Germinal center (tissue), 1 donor: ENCODE data around the gene REG1A.

Experiments
- DNase-seq: peaks from one replicate; pipeline ENCODE4 v3.0.0; 2012; ENCODE audit warnings: mixed read lengths, low spot score

Gene REG1A, protein sequence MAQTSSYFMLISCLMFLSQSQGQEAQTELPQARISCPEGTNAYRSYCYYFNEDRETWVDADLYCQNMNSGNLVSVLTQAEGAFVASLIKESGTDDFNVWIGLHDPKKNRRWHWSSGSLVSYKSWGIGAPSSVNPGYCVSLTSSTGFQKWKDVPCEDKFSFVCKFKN

DNA sequence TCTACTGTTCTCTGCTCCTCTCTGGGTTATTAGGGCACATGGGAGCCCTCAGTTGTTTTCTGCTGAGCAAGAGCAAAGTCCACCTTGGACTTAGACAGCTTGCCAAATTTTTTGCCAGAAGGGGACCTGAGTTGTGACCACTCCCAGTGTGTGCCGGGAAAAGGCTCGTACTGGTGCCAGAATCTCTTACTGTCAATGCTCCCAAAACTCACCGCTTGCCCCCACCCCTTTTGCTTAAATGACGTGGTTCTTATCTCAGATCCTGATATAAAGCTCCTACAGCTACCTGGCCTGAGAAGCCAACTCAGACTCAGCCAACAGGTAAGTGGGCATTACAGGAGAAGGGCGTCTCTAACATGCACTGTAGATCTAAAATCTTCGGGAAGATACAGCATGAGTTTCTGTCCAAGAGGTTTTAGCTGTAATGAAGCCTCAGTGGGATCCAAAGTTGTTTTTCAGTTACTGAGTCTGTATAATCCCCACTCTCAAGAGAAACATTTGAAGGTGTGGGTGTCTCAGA is at the start of gene REG1A:
REG1A (plus strand) TSS at position 295 of the 520 bp plus-strand sequence. CDS start 374 bp downstream, outside the sequence.
- no peak for DNase-seq

DNA sequence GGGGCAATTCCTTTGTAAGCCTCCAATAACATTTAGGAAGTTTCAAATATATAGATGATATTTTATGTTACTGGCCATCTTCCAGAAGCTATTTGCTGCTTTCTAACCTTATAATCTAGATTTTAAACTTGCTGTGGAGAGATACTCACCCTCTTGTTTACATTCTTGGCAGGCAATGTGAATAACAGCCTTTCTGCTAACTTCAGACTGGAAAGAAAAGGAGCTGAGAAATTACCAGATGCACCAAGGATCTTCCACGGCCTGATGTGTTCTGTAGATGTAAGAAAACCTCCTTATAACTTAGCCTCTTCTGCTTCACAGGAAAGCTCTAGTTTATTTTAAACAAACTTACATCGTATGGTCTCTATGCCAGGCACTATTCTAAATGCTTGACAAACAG is 49.2 kb upstream of the REG1A start:
- DNase-seq, result no peak

DNA sequence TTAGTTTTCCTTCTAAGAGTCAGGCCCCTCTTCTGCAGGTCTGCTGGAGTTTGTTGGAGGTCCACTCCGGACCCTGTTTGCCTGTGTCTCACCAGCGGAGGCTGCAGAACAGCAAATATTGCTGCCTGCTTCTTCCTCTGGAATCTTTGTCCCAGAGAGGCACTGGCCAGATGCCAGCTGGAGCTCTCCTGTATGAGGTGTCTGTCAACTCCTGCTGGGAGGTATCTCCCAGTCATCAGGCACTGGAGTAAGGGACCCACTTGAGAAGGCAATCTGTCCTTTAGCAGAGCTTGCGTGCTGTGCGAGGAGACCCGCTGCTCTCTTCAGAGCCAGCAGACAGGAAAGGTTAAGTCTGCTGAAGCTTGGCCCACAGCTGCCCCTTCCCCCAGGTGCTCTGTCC is 37.3 kb upstream of the REG1A start:
- DNase-seq, result no peak

DNA sequence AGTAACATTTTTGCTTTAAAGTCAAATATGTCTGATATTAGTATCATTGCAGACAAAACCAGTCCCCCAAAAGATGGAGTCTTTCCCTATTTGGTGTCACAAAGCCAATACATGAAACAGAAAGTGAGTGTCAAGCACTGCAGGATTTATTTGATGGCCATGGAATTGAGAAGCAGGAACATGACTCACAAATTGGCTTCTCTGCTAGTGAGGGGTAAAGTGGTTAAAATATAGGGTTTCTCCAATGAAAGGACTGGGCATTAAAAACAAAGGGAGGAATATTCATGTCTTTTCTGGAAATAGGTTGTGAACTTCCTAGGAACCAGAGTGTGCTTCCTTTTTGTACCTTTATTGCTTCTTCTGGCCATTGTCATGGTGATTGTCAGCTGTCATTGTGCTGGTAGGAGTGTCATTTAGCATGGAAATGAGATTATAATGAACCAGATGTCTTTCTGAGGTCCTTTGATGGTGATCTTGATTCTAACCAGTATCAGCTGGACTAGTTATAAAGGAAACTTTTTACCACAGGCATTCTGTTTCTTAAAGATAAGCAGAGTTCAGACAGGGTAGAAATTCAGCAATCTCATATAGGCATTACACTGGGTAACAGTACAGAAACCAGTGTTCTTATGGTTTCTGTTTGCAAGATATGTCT is 36.6 kb upstream of the REG1A start:
- no peak for DNase-seq

DNA sequence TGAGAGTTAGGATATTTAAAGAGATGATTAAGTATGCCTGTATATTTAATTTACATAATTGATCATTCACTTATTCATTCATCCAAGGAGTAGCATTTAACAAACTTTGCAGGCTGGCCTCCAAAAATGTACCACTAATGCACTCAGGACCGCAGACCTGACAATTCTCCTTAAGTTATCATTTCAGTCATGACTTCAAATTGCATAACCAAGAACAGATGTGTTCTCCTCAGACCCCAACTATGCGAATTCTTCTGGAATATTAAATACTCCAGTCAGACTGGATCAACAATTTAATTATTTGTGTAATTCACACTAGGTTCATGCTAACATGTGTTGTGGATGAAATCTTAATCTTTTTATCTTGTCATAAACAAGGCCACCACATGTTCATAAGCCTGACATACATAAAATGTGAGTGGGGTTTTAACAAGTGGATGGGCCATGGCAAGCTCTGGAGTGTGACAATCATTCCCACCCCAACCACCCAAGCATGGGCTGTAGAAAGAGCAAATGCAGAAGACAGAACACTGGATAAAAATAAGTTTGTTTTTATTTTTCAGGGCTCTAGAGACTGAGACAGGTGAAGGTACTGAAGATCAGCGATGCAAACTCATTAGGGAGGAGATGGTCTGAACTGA is 35.7 kb upstream of the REG1A start:
- DNase-seq, result no peak

DNA sequence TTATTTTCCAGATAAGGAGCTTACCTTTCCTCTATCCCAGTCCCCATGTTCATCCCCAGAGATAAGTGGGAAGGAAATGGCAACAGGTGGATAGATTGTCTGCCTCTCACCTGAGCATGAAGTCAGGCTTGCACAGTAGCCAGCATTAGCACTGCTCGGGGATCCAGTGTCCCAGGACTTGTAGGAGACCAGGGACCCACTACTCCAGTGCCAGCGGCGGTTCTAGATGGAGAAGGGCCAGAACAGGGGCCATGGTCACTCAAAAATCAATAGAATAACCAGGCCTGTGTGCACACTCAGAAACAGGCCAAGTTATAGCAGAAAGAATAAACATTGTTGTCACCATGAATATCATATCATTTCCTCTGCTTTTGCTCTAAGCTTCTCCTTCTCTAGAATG is 34.9 kb upstream of the REG1A start:
- no peak for DNase-seq

DNA sequence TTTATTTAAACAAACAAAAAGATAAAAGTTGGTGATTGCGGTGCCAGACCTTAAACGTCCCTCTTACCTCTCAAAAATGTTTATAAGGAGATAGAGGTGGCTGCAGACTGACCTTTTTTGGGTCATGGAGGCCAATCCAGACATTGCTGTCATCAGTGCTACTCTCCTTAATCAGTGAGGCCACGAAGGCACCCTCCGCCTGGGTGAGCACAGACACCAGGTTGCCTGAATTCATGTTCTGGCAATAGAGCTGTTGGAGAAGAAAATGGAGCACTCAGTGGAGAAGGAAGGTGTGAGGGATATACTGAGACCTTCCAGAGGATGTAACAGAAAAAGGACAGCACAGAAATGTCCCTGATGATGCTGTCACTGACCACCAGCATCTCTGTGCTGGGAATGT is 34.0 kb upstream of the REG1A start:
- no peak for DNase-seq

DNA sequence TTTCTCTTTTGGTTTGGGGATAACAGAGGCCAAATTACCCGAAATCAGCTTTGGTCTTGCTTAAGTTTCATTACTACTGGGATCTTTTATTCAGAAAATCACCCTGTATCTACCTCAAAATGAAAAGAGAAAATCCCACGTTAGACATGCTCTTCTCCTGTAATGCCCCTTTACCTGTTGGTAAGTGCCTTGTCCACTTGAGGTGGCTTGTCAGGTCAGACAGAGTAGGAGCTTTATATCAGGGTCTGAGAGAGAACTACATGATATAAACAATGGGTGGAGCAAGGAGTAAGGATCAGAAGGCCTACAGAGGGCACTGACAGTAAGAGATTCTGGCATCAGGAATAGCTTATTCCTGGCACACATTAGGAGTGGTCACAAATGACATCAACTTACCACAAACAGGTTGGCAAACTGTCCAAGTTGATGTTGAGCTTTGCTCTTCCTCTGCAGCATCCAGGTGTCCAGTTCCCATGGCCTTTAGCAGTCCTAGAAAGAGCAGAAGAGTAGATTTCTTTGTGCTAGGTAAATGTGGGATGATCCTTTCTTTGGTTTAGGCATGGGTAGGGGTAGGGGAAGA is 32.4 kb upstream of the REG1A start, which contains the start of gene REG1B:
REG1B (minus strand) TSS at position 209 of the 580 bp plus-strand sequence. CDS start 381 bp downstream, outside the sequence.
- DNase-seq, result no peak

DNA sequence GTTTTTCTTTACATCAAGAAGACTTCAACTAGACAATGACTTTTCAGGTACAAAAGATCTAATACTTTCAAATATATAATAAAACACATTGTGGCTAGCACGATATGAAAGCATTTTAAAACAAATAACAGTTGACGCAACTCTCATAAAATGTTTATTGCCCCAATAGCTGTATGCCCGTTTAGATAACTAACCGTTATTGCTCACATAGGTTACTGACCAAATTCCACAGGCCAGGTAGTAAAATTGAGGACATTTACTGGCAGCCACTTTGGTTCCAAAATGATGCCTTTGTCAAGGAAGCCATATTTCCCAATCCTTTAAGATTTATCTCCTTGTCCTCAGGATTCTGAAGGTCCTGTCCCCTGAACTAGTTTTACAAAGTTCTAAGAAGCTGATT is 29.6 kb upstream of the REG1A start:
- no peak for DNase-seq

DNA sequence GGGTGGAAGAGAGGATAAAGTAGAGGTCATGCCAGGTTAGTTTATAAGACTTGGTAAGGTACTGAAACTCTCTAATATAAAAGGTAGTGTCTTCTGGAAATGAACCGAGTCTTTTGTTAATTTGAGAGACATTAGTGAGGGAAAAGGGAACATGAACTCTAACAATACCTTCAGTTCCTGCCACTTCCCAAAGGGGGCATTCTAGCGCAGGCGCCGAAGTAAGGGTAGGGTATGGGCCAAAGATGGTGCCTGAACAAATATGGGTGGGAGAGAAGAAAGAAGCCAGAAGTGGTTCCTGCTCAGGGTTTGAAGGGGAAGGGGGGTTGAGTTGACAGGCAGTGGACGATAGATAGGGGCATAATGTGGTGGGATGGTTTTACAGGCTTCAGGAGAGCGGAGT is 22.4 kb upstream of the REG1A start:
- DNase-seq, result no peak

DNA sequence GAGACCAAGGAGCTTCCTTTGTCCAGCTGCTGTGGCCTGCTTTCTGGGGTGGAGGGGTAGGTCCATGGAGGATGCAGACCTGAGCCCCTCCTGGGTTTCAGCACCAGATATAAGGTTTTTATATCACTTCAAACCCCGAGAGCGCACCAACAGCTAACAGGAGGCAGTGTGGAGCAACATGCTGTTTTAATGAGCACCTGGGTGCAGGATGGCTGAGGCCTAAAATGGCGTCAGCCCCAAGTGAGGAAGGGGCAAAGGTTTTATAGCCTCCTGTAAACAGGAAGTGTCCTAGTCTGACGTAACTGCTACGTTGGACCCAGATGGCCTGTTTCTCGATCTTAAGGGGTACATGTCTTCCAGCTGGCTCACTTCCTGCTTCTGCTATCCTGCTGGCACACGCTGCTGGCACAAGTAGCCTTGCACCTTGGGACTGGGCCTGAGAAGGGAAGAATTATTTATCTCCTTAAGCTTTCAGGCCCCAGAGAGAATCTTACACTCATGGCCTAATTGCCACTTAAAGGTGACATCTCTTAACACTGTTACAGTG is 21.1 kb upstream of the REG1A start:
- DNase-seq, result no peak

DNA sequence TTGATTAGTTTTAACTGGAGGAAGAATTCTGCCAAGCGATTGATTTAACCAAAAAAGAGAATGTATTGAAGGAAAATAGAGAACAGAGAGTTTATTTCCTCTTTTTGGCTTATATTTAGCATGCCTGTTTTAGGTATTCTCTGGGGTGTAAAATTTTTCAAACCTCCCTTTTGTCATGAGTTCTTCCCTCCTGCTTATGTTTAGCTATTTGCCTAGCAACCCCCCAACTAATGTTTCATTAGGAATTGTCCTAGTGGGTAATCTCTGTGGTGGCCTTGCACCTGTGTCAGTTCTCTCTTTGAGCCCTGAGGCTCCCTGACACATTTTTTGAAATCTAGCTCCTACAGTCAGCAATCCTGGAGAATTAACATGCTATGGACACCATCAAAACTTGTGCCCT is 20.0 kb upstream of the REG1A start:
- no peak for DNase-seq

DNA sequence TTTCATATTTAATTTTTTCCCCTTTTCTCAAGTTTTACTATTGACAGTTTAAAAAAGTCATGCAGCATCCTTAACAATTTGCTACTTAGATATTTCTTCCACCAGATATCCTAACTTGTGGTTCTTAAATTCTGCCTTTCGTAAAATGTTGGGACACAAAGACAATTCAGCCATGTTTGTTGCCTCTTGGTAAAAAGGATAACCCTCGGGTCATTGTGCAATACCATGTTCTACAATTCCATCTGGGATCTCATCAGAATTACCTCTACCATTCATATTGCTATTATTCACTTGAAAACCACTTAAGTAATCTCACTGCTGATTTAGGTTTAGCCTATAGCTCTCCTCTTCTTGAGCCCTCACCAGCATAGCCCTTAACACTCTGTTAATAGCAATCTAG is 19.3 kb upstream of the REG1A start:
- no peak for DNase-seq

DNA sequence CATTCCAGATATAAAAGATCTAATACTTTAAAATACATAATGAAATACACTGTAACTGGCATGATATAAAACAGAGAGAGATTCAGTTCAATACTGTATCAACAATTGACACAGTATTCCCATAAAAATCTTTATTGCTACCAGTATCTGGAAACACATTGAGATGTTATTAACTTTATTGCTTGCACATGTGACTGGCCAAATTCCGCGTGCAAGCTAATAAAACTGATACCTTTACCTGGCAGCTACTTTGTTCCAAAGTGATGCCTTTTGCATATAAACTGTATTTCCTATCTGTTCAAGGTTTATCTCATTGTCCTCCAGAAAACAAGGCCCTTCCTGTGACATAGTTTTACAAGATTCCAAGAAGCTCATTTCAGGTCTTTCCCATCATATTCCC is 17.1 kb upstream of the REG1A start:
- no peak for DNase-seq

DNA sequence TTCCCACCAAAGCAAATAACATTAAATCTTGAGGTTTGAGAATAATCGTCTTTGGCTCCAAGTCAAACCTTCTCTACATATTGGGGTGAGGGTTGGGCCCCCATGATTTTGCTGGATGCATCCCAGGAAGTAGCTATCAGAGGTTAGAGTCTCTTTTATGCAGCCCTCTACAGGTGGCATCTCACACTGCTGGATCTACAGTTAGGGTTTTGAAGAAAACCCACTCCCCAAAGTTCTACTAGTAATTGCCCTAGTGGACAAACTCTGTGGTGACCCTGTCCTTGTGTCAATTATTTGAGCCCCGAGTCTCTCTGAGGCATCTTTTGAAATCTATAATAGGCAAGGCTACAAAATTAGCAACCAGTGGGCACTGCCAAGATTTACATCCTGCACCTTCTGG is 15.0 kb upstream of the REG1A start:
- DNase-seq, result no peak

DNA sequence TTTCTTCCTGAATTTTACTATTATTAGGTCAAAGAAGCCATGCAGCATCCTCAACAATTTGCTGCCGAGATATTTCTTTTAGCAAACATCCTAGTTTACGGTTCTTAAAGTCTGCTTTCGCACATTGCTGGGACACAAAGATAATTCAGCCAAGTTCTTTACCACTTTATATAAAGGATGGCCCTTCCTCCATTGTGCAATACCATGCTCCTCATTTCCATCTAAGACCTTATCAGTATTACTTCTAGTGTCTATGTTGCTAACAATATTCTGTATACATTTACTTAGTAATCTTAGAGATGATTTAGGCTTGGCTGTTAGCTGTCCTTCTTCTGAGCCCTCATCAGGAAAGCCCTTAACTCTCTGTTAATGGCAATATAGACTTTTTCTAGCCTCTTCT is 8.0 kb upstream of the REG1A start:
- no peak for DNase-seq

DNA sequence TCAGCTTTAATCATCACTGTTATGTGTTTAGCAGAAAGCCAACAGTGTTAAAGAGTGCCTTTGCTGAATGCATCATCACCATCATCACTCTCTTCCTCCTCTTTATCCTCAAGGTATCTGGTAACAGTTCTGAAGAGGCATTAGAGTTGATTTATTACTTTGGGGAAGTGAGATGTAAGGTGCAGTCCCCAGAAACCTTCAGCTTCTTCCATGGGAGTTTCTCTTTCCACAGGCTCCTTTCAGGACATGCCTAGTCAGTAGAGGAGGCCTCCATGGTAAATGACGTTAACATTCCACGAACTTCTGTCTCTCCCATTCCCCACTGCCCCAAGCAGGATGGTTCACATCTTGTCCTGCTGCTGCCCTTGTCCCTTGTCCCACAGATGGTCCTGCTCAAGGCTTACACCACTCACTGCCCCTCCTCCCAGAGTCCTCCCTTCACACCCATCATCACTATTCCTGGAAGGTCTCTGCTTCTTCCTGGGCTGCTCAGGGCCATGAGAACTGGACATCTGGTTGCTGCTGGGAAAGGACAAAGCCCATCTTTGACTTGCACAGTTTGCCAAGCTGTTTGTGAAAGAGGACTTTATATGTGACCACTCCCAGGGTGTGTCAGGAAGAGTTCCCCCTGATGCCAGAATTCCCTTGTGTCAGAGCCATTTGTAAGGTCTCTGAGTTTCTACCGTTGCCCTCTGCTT is 5.3 kb upstream of the REG1A start:
- no peak for DNase-seq

DNA sequence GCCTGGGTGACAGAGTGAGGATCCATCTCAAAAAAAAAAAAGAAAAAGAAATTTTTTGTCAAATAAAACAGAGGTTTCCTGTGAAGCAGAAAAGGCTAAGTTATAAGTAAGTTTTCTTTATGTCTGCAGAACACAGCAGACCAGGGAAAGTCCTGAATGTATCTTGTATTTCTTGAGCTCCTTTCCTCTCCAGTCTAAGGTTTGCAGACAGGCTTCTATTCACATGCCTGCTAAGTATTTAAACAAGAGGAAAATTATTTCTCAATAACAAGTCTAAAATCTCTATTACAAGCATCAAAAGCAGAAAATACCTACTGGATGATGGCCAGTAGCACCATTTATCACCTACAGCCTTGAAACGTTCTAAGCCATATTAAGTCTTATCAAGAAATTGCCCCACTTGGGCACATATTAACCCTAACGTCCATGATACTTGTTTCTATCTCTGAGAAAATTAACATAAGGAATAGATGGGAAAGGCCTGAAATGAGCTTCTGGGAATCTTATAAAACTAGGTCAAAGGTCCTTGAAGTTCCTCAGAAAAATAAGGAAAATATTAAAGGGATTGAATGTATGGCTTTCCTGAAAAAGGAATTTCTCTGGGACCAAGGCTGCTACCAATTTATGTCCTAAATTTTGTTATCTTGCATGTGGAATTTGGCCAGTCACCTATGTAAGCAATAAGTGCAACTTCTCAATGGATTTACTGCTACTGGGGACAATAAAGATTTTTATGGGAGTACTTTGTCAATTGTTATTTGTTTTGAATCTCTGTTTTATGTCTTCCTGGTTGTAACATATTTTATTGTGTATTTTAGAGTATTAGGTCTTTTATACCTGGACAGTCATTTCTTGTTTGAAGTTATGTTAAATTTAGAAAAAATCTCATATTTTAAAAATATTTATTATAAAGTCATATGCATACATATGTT is 3.0 kb upstream of the REG1A start:
- no peak for DNase-seq

DNA sequence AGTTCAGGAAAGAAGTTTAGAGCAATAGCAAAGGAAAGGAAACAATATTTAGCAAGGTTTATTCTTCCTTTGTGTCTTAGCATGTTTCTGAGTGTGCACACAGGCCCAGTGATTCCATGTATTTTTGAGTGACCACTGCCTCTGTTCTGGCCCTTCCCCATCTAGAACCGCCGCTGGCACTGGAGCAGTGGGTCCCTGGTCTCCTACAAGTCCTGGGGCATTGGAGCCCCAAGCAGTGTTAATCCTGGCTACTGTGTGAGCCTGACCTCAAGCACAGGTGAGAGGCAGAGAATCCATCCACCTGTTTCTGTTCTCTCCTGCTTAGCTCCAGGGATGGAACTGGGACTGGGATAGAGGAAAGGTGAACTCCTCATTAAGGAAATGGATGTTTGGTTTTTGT is 2.4 kb downstream of the REG1A start:
- DNase-seq, result no peak

DNA sequence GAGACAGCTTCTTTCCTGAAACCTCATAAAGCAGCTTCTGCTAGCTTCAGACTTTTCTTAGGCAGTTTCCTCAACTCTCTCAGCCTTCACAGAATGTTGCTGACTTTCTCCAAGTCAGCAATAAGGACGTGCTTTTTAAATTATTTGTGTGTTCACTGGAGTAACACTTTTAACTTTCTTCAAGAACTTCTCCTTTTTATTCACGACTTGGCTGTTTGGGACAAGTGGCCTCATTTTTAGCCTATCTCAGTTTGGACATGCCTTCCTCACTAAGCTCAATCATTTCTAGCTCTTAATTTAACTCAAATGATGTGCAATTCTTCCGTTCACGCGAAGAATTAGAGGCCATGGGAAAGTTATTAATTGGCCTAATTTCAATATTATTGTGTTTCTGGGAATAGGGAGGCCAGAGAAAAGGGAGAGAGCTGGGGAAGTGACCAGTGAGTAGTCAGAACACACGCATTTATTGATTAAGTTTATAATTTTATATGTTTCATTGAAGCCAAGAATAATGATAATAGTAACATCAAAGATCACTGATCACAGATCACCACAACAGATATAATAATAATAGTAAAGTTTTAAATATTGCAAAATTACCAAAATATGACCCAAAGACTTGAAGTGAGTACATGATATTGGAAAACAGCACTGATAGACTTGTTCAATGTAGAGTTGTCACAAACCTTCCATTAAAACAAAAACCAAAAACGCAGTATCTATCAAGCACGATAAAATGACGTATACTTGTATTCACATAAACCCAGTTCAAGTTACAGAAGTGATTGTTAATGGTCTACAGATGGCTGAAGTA is 4.8 kb downstream of the REG1A start:
- DNase-seq, result no peak
